Lung (tissue), 12 donors: Measurements from ENCODE around the gene MAN2A1. TPM values are rescaled to one million over a fixed set of nuclear protein-coding genes. Genes with fewer than 3 reads are reported as not detected.
"Not testable (repeated sequence)": the region's sequence is repeated elsewhere in the genome, so short reads cannot be mapped to it uniquely, and the experiment has no call there.

Experiments used
- ATAC-seq: fragments of 200-7000 bp; cut with Tn5 transposase; one replicate; pipeline ENCODE4 v1.9.1; 2020; ENCODE audit warnings: moderate number of reproducible peaks; ENCODE audit not compliant: insufficient read depth, low FRiP score
- DNase-seq, 3 donors: peaks; one replicate each; pipeline ENCODE4 v3.0.0-alpha.2; 2013 to 2017
- H3K27ac ChIP-seq, 2 donors: one replicate each; pipeline ENCODE4 v1.5.1; 2013; ENCODE audit warnings: mild to moderate bottlenecking in 2 of 2, moderate library complexity in 2 of 2, control low read depth in 1 of 2, inconsistent platforms in 1 of 2, low read depth in 1 of 2, low read length in 1 of 2
- H3K27me3 ChIP-seq, 3 donors: one replicate each; pipeline ENCODE4 v1.5.1; 2013; ENCODE audit warnings: low read length in 2 of 3; ENCODE audit not compliant: control insufficient read depth in 3 of 3, insufficient read depth in 3 of 3
- H3K36me3 ChIP-seq, 4 donors: one replicate each; pipeline ENCODE4 v1.5.1; 2013; ENCODE audit warnings: low read length in 4 of 4, mild to moderate bottlenecking in 1 of 4, moderate library complexity in 1 of 4; ENCODE audit not compliant: control insufficient read depth in 4 of 4, insufficient read depth in 4 of 4
- H3K4me1 ChIP-seq, 5 donors: one replicate each; pipeline ENCODE4 v1.5.1; 2013; ENCODE audit warnings: low read length in 5 of 5, mild to moderate bottlenecking in 2 of 5, moderate library complexity in 1 of 5; ENCODE audit not compliant: control insufficient read depth in 5 of 5, insufficient read depth in 5 of 5
- H3K4me3 ChIP-seq: one replicate; pipeline ENCODE4 v1.5.1; 2013; ENCODE audit warnings: mild to moderate bottlenecking, control low read depth, moderate library complexity
- H3K9ac ChIP-seq, 2 donors: one replicate each; pipeline ENCODE4 v1.5.1; 2013; ENCODE audit warnings: low read length in 2 of 2, control low read depth in 1 of 2; ENCODE audit not compliant: insufficient read depth in 1 of 2
- H3K9me3 ChIP-seq, 4 donors: one replicate each; pipeline ENCODE4 v1.5.1; 2013; ENCODE audit warnings: low read length in 3 of 4, mild to moderate bottlenecking in 1 of 4, moderate library complexity in 1 of 4; ENCODE audit not compliant: control insufficient read depth in 4 of 4, insufficient read depth in 3 of 4
- WGBS, 2 donors: extraction: QIAGEN DNeasy Blood & Tissue Kit; methylation state at CpG; one replicate each; pipeline ENCODE4 v1.1.7; 2013; 5-methylcytosine and 5-hydroxymethylcytosine counted together
- polyA plus RNA-seq, 2 donors: library from polyadenylated mRNA; stranded (reverse); fragments of 200-250 nt; gene quantifications; one replicate each; pipeline ENCODE4 v1.2.1, GENCODE V29; 2013
- total RNA-seq, 2 donors: library from RNA; depleted of rRNA in 1 of 2; stranded (reverse); fragments of >200 nt in 1 of 2; gene quantifications; one replicate each; pipeline ENCODE4 v1.2.1, GENCODE V29; 2014 to 2021
- TF ChIP-seq, protein P1 (sequence below): IDR thresholded peaks from 2 replicates; pipeline ENCODE4 v1.5.1; 2012; ENCODE audit warnings: mild to moderate bottlenecking; ENCODE audit errors: control extremely low read depth, extremely low read depth
- donor health status: control.
- donor health status: control.
- donor health status: Bipolar disorder and iron deficiency.
- donor health status: healthy.
- donor health status: DM: yes; HTN: yes; CAD: no.

MAN2A1 gene
- total and polyA plus RNA-seq, 4 donors, result 7.8 to 65.1 (median 25.3) TPM

- DNase-seq (no peak), ATAC-seq (no peak)
- no peaks in the 10 kb centered on the region for H3K9me3 ChIP-seq
- WGBS, 2 donors, result 33 to 80% methylated on average over 1 of the region's 1 CpG
- no peaks in the 10 kb centered on the region for H3K4me1 ChIP-seq
- no peak overlapping the region for H3K4me3 ChIP-seq
- no peaks in the 10 kb centered on the region for H3K36me3 ChIP-seq
- no peak overlapping the region for H3K9ac ChIP-seq
- H3K27me3 ChIP-seq, result no peaks in the 10 kb centered on the region
- TF ChIP-seq, protein P1, sequence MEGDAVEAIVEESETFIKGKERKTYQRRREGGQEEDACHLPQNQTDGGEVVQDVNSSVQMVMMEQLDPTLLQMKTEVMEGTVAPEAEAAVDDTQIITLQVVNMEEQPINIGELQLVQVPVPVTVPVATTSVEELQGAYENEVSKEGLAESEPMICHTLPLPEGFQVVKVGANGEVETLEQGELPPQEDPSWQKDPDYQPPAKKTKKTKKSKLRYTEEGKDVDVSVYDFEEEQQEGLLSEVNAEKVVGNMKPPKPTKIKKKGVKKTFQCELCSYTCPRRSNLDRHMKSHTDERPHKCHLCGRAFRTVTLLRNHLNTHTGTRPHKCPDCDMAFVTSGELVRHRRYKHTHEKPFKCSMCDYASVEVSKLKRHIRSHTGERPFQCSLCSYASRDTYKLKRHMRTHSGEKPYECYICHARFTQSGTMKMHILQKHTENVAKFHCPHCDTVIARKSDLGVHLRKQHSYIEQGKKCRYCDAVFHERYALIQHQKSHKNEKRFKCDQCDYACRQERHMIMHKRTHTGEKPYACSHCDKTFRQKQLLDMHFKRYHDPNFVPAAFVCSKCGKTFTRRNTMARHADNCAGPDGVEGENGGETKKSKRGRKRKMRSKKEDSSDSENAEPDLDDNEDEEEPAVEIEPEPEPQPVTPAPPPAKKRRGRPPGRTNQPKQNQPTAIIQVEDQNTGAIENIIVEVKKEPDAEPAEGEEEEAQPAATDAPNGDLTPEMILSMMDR, result no peak
- H3K27ac ChIP-seq, result no peak overlapping the region
These were observed 199.3 kb downstream of the MAN2A1 start for GRCh38 chr5:109888989-109889388.

- not testable (repeated sequence) for H3K9me3 ChIP-seq, ATAC-seq, H3K27me3 ChIP-seq, H3K36me3 ChIP-seq, H3K27ac ChIP-seq, H3K4me1 ChIP-seq, H3K4me3 ChIP-seq, H3K9ac ChIP-seq, DNase-seq
- WGBS, 2 donors, result 93% methylated on average over 2 of the region's 2 CpGs
These were observed 203.5 kb downstream of the MAN2A1 start for GRCh38 chr5:109893271-109893670.

DNA sequence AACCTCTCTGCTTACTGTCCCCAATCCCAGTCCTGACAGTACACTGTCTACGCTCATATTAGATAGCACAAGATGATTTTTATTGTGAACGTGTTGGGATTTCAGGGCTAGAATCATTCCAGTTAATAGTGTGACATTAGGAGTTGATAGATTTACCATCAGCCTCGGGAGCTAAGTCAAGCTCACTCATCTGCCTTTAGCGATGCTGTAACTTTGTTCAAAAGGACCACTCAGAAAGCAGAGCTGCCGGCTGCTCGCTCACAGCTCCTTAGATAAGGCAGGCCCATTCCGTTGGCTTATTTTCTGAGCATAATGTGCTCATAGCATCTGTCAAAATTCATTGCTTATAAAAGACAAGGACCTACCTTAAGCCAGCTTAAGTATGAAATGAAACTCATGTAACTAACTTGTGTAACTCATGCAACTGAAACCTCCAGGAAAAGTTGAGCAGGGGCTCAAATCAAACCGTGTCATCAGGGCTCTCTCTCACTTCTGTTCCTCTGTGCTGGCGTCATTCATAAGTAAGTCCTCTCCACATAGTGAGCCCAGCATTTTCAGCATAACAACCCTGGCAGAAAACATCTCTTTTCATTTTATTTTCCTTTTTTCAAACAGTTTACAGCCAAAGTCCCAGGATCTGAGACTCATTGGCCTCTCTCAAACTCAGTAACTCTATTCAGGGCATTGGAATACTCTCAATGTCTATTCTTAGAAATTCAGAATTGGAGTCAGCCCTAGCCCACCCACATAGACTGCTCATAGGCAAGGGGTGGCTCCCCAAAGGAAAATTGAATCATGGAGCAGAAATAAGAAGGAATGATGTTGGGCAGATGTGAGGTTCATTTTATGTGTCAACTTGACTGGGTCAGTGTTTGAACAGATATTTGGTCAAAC, 208.8 kb downstream of the MAN2A1 start:
- H3K9ac ChIP-seq, result no peak overlapping the region
- peaks cover 0 to 3% (median 0%) of the 10 kb centered on the region in 4 donors for H3K9me3 ChIP-seq
- TF ChIP-seq, protein P1, result no peak
- no peaks in the 10 kb centered on the region for H3K27me3 ChIP-seq
- H3K36me3 ChIP-seq, result no peaks in the 10 kb centered on the region
- DNase-seq (peak in 1 of 3 donors; percentile 11), ATAC-seq (no peak)
- WGBS, 2 donors, result 73 to 79% methylated on average over 9 of the region's 9 CpGs
- peaks cover 0 to 3% (median 0%) of the 10 kb centered on the region in 5 donors for H3K4me1 ChIP-seq
- no peak overlapping the region for H3K27ac ChIP-seq
- no peak overlapping the region for H3K4me3 ChIP-seq

GRCh38 chr5:109899163-109899535, 209.4 kb downstream of the MAN2A1 start:
- no peak for DNase-seq
- Histone ChIP-seq H3K9me3 (peaks cover 0 to 3% (median 0%) of the 10 kb centered on the region in 4 donors), H3K36me3 (no peaks in the 10 kb centered on the region), H3K9ac (no peak overlapping the region), H3K27me3 (no peaks in the 10 kb centered on the region), H3K4me3 (no peak overlapping the region), H3K4me1 (peaks cover 0 to 3% (median 0%) of the 10 kb centered on the region in 5 donors), H3K27ac (no peak overlapping the region)
- TF ChIP-seq, protein P1, result no peak
- WGBS, 2 donors, result 83 to 87% methylated on average over 8 of the region's 8 CpGs
- no peak for ATAC-seq
